NCI-H446 treated with DMSO at 0.1 percent for 48 hours (cell line): ENCODE measurements around the gene WDR88.
"Not testable (repeated sequence)": the region's sequence is repeated elsewhere in the genome, so short reads cannot be mapped to it uniquely, and the experiment has no call there.

ENCODE experiments used
- DNase-seq: peaks from one replicate; lab custom pipeline; 2025; lab: John Stamatoyannopoulos, UW

The WDR88 gene, protein sequence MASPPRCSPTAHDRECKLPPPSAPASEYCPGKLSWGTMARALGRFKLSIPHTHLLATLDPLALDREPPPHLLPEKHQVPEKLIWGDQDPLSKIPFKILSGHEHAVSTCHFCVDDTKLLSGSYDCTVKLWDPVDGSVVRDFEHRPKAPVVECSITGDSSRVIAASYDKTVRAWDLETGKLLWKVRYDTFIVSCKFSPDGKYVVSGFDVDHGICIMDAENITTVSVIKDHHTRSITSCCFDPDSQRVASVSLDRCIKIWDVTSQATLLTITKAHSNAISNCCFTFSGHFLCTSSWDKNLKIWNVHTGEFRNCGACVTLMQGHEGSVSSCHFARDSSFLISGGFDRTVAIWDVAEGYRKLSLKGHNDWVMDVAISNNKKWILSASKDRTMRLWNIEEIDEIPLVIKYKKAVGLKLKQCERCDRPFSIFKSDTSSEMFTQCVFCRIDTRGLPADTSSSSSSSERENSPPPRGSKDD

DNA sequence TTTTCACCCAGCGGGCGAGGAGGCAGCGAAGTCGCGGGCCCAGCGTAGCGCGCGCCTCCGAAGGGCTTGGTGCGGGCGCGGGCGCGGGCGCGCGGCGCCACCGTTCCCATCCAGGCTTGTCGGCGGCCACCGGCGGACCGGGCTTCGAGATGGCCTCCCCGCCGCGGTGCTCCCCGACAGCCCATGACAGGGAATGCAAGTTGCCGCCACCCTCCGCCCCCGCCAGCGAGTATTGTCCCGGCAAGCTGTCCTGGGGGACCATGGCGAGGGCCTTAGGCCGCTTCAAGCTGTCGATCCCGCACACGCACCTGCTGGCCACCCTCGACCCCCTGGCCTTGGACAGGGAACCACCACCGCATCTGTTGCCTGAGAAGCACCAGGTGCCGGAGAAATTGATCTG lies at the start of gene WDR88:
TSS of gene WDR88 (plus strand) at position 94 of the 400 bp plus-strand sequence. CDS start at position 150, 56 bp downstream.
- DNase-seq = no peak

- no peak for DNase-seq
Measured at GRCh38 chr19:33085570-33086128, 46.3 kb upstream of the WDR88 start.

DNA sequence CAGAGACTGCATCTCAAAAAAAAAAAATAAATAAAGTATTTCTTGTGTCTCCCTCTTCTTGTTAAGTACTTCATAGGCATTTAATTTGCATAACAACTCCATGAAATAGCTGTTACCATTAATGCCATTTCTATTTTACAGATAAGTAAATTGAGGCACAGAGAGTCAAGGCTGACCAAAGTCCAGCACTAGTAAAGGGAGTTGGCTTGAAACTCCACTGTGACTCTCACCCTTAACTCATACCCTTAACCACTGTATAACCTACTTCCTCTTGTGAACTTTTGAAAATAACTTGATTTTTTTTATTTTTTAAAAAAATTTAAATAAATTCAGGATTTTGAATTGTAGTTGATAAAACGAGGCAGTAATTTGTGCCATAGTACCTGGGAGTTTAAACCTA lies 45.0 kb upstream of the WDR88 start:
- DNase-seq = no peak

DNA sequence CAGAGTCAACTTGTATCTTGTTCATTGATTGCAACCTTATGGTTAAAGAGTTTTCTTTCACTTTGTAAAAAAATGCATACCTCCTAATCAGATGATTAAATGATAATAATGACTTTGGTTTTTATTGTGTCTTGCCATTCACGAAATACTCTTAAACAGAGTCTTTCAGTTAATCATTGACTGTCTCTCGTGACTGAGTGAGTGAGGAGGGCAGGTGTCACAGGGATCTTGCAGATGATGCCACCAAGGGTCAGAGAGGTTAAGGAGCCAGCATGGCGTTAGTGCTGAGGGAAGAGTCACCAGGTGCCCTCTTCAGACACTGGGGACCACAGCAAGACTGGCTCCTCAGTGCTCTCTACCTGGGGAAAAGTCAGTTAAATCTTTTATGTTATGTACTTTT lies 42.9 kb upstream of the WDR88 start:
- DNase-seq = no peak

DNA sequence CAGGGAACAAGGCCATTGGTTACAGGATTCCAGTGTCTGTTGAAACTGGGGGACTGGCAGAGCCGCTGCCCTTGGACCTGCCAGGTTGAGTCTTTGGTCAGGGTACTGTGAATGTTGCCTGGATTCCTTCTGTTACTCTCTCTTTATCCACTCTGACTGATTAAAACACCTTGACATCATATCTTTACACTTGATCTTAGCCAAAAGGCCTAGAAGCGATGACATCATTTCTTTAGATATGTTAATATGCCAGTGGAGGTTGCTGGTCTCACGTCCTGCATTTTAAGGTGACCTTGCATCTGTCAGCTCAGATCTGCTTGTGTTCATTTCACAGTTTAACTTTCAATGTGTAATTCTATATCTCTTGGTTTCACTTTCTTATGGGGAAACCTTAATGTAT lies 41.7 kb upstream of the WDR88 start:
- DNase-seq = no peak

DNA sequence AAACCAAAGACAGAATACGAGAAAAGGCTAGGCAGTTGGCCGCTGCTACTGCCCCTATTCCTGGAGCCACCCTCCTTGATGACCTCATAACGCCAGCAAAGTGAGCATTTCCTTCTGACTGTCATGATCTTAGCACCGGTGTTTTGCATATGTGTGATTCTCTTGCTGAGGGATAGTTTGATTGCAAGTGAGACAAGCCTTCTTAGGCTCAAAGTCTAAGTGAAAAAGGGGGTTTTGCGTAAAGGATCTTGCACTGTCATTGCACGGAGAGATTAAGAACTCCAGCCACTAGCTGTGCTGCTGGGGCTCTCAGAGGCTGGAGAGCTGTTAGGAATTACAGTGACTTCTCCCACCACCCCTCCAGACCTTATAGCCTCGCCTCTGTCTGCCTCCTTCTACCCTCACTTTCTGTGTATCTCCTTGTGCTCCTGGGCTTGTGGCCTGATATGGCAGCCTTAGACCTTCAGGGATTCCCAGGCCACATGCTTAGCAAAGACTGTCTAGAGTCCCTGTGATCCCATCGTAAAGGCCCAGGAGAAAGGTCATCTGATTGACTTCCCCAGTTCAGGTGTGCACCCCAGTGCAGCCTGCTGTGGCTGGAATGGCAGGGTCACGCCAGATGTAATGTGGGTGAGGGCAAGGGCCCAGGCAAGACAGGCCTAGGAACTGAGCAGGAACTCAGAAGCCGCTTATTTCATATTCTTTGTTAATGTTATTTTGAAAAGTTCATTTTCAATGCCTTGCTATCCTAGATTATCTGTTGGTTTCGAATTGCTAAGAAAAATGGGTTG lies 38.3 kb upstream of the WDR88 start:
- no peak for DNase-seq

- no peak for DNase-seq
Measured at GRCh38 chr19:33094436-33095067, 37.4 kb upstream of the WDR88 start.

DNA sequence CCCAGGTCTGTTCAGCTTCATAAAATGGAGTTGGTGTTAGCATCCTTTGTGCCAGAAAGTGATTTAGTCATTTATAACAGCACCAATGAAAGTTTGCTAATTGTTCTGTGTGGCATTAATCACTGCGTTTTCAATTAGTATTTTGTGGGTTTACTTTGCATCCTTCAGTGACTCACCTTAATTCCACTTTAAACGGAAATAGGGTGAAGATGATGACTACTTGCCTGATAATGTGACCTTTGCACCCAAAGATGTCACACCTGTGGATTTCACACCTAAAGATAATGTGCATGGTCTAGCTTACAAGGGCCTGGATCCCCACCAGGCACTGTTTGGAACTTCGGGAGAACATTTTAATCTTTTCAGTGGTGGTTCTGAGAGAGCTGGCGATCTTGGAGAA lies 35.9 kb upstream of the WDR88 start:
- no peak for DNase-seq

- no peak for DNase-seq
Measured at GRCh38 chr19:33098055-33098534, 33.8 kb upstream of the WDR88 start.

- no peak for DNase-seq
Measured at GRCh38 chr19:33100894-33101644, 30.8 kb upstream of the WDR88 start.

- DNase-seq = no peak
Measured at GRCh38 chr19:33102893-33103292, 29.0 kb upstream of the WDR88 start.

DNA sequence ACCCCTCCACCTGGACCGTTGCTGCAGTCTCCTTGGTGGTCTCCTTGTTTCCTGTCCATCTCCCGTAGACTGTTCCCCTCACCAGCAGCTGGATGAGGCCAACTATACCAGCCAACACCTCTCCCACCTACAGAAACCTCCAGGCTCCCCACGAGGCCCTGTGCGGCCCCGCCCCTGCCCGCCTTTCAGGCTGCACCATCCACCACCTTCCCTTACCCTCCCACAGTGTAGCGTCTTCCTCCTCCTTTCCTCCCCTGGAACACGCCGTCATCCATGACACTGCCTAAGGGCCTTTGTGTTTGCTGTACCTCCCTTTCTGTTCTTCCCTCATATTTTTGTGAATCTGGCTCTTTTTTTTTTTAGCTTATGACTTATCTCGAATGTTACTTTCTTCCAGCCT lies 23.8 kb upstream of the WDR88 start:
- DNase-seq = no peak

DNA sequence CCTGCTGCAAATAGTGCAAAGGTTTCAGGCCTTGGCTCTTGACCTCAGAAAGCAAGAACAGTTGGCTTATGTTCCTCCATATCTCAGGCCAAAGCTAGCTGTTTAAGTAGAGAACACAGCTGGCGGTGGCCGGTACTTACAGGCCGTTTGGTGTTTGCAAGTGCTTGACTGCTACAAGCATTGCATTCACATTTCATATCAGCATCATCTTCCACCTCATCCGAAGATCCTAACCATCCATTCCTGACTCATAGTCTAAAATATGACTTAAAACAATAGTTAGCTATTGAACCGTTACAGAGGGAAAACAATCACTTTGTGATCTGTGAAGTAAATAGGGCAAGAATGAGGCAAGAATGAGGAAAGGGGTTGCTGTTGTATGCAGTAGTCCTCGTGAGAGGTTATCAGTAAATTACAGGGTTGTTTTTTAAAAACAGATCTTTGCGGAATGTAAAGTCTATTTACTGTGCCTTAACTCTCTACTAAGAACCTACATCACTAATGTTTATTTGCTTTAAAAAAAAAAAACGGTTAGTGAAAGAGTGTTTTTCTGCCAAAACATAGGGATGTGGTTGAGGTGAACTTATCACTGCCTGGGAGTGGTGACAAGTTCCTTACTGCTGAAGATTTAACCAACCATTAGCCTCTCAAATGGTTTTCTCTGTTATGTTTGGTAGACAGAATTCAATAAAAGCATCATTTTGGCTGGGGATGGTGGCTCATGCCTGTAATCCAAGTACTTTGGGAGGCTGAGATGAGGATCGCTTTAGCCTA lies 21.6 kb upstream of the WDR88 start:
- DNase-seq = no peak

DNA sequence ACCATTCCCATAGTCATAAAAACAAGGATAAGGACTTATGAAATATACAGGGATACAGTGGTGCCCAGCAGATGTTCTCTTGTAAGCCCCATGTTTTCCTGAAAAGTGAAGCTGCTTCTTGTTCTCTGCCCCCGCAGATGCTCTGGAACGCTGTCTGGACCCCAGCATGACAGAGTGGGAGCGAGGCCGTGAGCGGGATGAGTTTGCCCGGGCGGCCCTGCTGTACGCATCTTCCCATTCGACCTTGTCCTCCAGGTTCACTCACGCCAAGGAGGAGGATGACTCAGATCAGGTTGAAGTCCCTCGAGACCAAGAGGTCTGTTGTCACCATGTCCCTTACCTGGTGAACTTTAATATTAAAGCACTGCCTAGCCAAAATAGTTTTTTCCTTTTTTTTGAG lies 20.3 kb upstream of the WDR88 start:
- DNase-seq = no peak

GRCh38 chr19:33114312-33114711 lies 17.6 kb upstream of the WDR88 start:
- DNase-seq = no peak

- DNase-seq = no peak
Measured at GRCh38 chr19:33117501-33117900, 14.4 kb upstream of the WDR88 start.

GRCh38 chr19:33118643-33119042 lies 13.3 kb upstream of the WDR88 start:
- DNase-seq = no peak

- no peak for DNase-seq
Measured at GRCh38 chr19:33124207-33125098, 7.5 kb upstream of the WDR88 start.

- DNase-seq = peak; percentile 54
Measured at GRCh38 chr19:33125929-33126388, 6.0 kb upstream of the WDR88 start.

DNA sequence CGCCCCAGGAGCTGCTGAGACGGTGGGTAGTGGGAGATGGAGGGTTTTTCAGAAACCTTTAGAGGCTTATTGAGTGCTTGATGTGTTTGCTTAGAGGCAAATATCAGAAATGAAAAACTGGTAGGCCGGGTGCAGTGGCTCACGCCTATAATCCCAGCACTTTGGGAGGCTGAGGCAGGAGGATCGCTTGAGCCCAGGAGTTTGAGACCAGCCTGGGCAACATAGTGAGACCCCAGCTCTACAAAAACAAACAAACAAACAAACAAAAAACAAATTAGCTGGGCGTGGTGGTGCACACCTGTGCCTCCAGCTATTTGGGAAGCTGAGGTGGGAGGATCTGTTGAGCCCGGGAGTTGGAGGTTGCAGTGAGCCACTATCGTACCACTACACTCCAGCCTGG lies 5.2 kb upstream of the WDR88 start:
- DNase-seq = not testable (repeated sequence)
